IMR-90 (cell line): ENCODE data around the gene MBTPS2. TPM values are rescaled to one million over a fixed set of nuclear protein-coding genes. Genes with fewer than 3 reads are reported as not detected.

Experiments used
- ATAC-seq: fragments of 200-7000 bp; cut with Tn5 transposase; 2 replicates; pipeline ENCODE4 v1.9.1; 2020; ENCODE audit warnings: low read depth, mild to moderate bottlenecking, moderate library complexity
- BruUV-seq: library from RNA; stranded (reverse); fragments of 400-500 nt; replicated peaks from 2 replicates; lab custom pipeline; 2021; lab: Mats Ljungman, UMichigan
- CTCF ChIA-PET: fragments of 300-600 bp; formaldehyde crosslinking; extraction: SDS; loops from one replicate; lab custom pipeline; 2021; ENCODE audit warnings: antibody characterized with exemption; lab: Yijun Ruan, JAX
- POLR2A ChIA-PET: fragments of 300-600 bp; sonication (Branson Sonifier 250); formaldehyde crosslinking; loops from one replicate; lab custom pipeline; 2022; ENCODE audit warnings: antibody characterized with exemption; ENCODE audit not compliant: unreplicated experiment; lab: Charles Lee
- DNase-seq: peaks from one replicate; pipeline ENCODE4 v3.0.0; 2013
- H2AFZ ChIP-seq: replicated peaks from 2 replicates; pipeline ENCODE3; 2013; ENCODE audit warnings: low read length, mild to moderate bottlenecking; ENCODE audit not compliant: poor library complexity
- H2AK5ac ChIP-seq: 2 replicates; pipeline ENCODE4 v1.6.1; 2013; ENCODE audit warnings: low read depth, low read length, inconsistent platforms
- H2AK9ac ChIP-seq: replicated peaks from 2 replicates; pipeline ENCODE3; 2013; ENCODE audit warnings: mild to moderate bottlenecking, low read depth, low read length, moderate library complexity; ENCODE audit not compliant: poor library complexity
- H2BK120ac ChIP-seq: 2 replicates; pipeline ENCODE4 v1.6.1; 2013; ENCODE audit warnings: low read depth, low read length, inconsistent platforms
- H2BK15ac ChIP-seq: 3 replicates; pipeline ENCODE4 v1.6.1; 2013; ENCODE audit warnings: low read depth, low read length, inconsistent platforms
- H2BK20ac ChIP-seq: 2 replicates; pipeline ENCODE4 v1.6.1; 2013; ENCODE audit warnings: low read depth, mild to moderate bottlenecking, inconsistent platforms, low read length, moderate library complexity
- H2BK5ac ChIP-seq: 2 replicates; pipeline ENCODE4 v1.6.1; 2013; ENCODE audit warnings: mild to moderate bottlenecking, low read depth, low read length, inconsistent platforms; ENCODE audit not compliant: poor library complexity, severe bottlenecking
- H3K14ac ChIP-seq: replicated peaks from 2 replicates; pipeline ENCODE4 v1.6.1; 2013; ENCODE audit warnings: low read depth, low read length, inconsistent platforms
- H3K18ac ChIP-seq: 2 replicates; pipeline ENCODE4 v1.6.1; 2013; ENCODE audit warnings: low read depth, low read length, control low read depth
- H3K23ac ChIP-seq: 2 replicates; pipeline ENCODE4 v1.6.1; 2013; ENCODE audit warnings: low read depth, low read length, inconsistent platforms
- H3K27ac ChIP-seq: 2 replicates; pipeline ENCODE4 v1.5.1; 2013; ENCODE audit warnings: mild to moderate bottlenecking, control low read depth, low read length; ENCODE audit not compliant: insufficient read depth
- H3K27me3 ChIP-seq: 2 replicates; pipeline ENCODE4 v1.6.1; 2013; ENCODE audit warnings: low read length; ENCODE audit not compliant: control insufficient read depth, insufficient read depth
- H3K36me3 ChIP-seq: 2 replicates; pipeline ENCODE4 v1.6.1; 2013; ENCODE audit warnings: low read length, mixed read lengths; ENCODE audit not compliant: control insufficient read depth, insufficient read depth
- H3K4ac ChIP-seq: 2 replicates; pipeline ENCODE4 v1.6.1; 2013; ENCODE audit warnings: low read depth, low read length, inconsistent platforms
- H3K4me1 ChIP-seq: 2 replicates; pipeline ENCODE4 v1.6.1; 2013; ENCODE audit warnings: low read length, mixed read lengths; ENCODE audit not compliant: control insufficient read depth, insufficient read depth
- H3K4me2 ChIP-seq: 2 replicates; pipeline ENCODE4 v1.6.1; 2013; ENCODE audit warnings: low read depth, mild to moderate bottlenecking, control low read depth, low read length, moderate library complexity
- H3K4me3 ChIP-seq: 2 replicates; pipeline ENCODE4 v1.5.1; 2013; ENCODE audit warnings: low read depth, mild to moderate bottlenecking, control low read depth, low read length, moderate library complexity; ENCODE audit not compliant: insufficient read depth
- H3K56ac ChIP-seq: 2 replicates; pipeline ENCODE4 v1.6.1; 2013; ENCODE audit warnings: low read length, inconsistent platforms; ENCODE audit not compliant: insufficient read depth; ENCODE audit errors: extremely low read depth
- H3K79me1 ChIP-seq, 2 experiments: 2 replicates each; pipeline ENCODE4 v1.6.1; 2013; ENCODE audit warnings: low read length in 2 of 2, inconsistent platforms in 1 of 2, low read depth in 1 of 2
- H3K9ac ChIP-seq: 2 replicates; pipeline ENCODE4 v1.6.1; 2013; ENCODE audit warnings: low read depth, low read length, control low read depth
- H3K9me1 ChIP-seq: 2 replicates; pipeline ENCODE4 v1.6.1; 2013; ENCODE audit warnings: low read length, inconsistent platforms; ENCODE audit not compliant: insufficient read depth
- H3K9me3 ChIP-seq: 2 replicates; pipeline ENCODE4 v1.6.1; 2013; ENCODE audit warnings: low read length; ENCODE audit not compliant: control insufficient read depth, insufficient read depth
- H4K20me1 ChIP-seq: 2 replicates; pipeline ENCODE4 v1.6.1; 2013; ENCODE audit warnings: low read length, inconsistent platforms; ENCODE audit not compliant: insufficient read depth
- H4K5ac ChIP-seq: 2 replicates; pipeline ENCODE4 v1.6.1; 2013; ENCODE audit warnings: mild to moderate bottlenecking, low read depth, low read length, control low read depth
- H4K8ac ChIP-seq, 2 experiments: 2 replicates each; pipeline ENCODE4 v1.6.1; 2013; ENCODE audit warnings: low read depth in 2 of 2, low read length in 2 of 2, control low read depth in 1 of 2, inconsistent platforms in 1 of 2
- H4K91ac ChIP-seq: 2 replicates; pipeline ENCODE4 v1.6.1; 2013; ENCODE audit warnings: low read depth, low read length, inconsistent platforms; ENCODE audit not compliant: insufficient read depth
- BHLHE40 ChIP-seq: fragments of 150-350 bp; IDR thresholded peaks from 2 replicates; pipeline ENCODE4 v1.6.1; 2016; ENCODE audit warnings: mild to moderate bottlenecking, low read depth, low read length
- CEBPB ChIP-seq: IDR thresholded peaks from 2 replicates; pipeline ENCODE4 v1.6.1; 2012; ENCODE audit warnings: low read depth, low read length, improper control_type of control experiment
- CHD1 ChIP-seq: IDR thresholded peaks from 2 replicates; pipeline ENCODE4 v1.6.1; 2012; ENCODE audit warnings: low read depth, low read length, improper control_type of control experiment
- CTCF ChIP-seq: conservative IDR thresholded peaks from 2 replicates; pipeline ENCODE4 v1.5.1; 2012; ENCODE audit warnings: mild to moderate bottlenecking, low read depth, low read length, improper control_type of control experiment
- FOS ChIP-seq: fragments of 150-350 bp; IDR thresholded peaks from 2 replicates; pipeline ENCODE4 v1.6.1; 2016; ENCODE audit warnings: low read depth, low read length
- MAFK ChIP-seq: IDR thresholded peaks from 2 replicates; pipeline ENCODE4 v1.6.1; 2012; ENCODE audit warnings: low read depth, low read length, improper control_type of control experiment
- MAZ ChIP-seq: IDR thresholded peaks from 2 replicates; pipeline ENCODE4 v1.6.1; 2012; ENCODE audit warnings: low read depth, mild to moderate bottlenecking, low read length, improper control_type of control experiment, moderate library complexity, borderline replicate concordance
- MXI1 ChIP-seq: IDR thresholded peaks from 2 replicates; pipeline ENCODE4 v1.6.1; 2012; ENCODE audit warnings: low read depth, mild to moderate bottlenecking, low read length, moderate library complexity, borderline replicate concordance
- NFE2L2 ChIP-seq: fragments of 150-350 bp; IDR thresholded peaks from 2 replicates; pipeline ENCODE4 v1.6.1; 2016; ENCODE audit warnings: low read depth, mild to moderate bottlenecking, low read length
- POLR2A ChIP-seq: IDR thresholded peaks from 2 replicates; pipeline ENCODE4 v1.6.1; 2012; ENCODE audit warnings: mild to moderate bottlenecking, low read depth, low read length
- RAD21 ChIP-seq: IDR thresholded peaks from 2 replicates; pipeline ENCODE4 v1.6.1; 2012; ENCODE audit warnings: low read length, improper control_type of control experiment
- RCOR1 ChIP-seq: IDR thresholded peaks from 2 replicates; pipeline ENCODE4 v1.6.1; 2012; ENCODE audit warnings: mild to moderate bottlenecking, low read length, improper control_type of control experiment; ENCODE audit not compliant: insufficient replicate concordance
- RFX5 ChIP-seq: IDR thresholded peaks from 2 replicates; pipeline ENCODE4 v1.8.0; 2012; ENCODE audit warnings: low read depth, mild to moderate bottlenecking, low read length, moderate library complexity
- SMC3 ChIP-seq: fragments of 150-350 bp; IDR thresholded peaks from 2 replicates; pipeline ENCODE4 v1.6.1; 2016; ENCODE audit warnings: low read depth, mild to moderate bottlenecking, antibody characterized with exemption, low read length, moderate library complexity
- USF2 ChIP-seq: fragments of 150-350 bp; IDR thresholded peaks from 2 replicates; pipeline ENCODE4 v1.6.1; 2017; ENCODE audit warnings: mild to moderate bottlenecking, antibody characterized with exemption, low read length, low read depth
- WGBS, 2 experiments: methylation state at CpG; one replicate each; pipeline versions ENCODE4 v1.1.5 to v1.1.7; 2013; ENCODE audit warnings: missing lambda C conversion rate in 2 of 2; ENCODE audit not compliant: insufficient read length in 1 of 2; ENCODE audit errors: extremely low coverage in 2 of 2; 5-methylcytosine and 5-hydroxymethylcytosine counted together
- dilution Hi-C: fragments of 300-500 bp; cut with HindIII; formaldehyde crosslinking; loops from one replicate; pipeline ENCODE4 v1.14.3; 2018; ENCODE audit warnings: low sequenced_read_pairs; ENCODE audit not compliant: unreplicated experiment
- in situ Hi-C: fragments of 300-500 bp; cut with MboI; formaldehyde crosslinking; loops from 3 replicates; pipeline ENCODE4 v1.14.3; 2019; ENCODE audit warnings: low sequenced_read_pairs, inconsistent platforms, mixed read lengths
- intact Hi-C: fragments of 100-400 bp; cut with micrococcal nuclease; formaldehyde crosslinking; loops from 2 replicates; pipeline ENCODE4 v1.10.0; 2022
- polyA plus RNA-seq, 3 experiments: library from polyadenylated mRNA; depleted of rRNA; stranded (reverse); fragments of >200 nt; gene quantifications; 2 replicates each; pipeline ENCODE4 v1.2.3, GENCODE V29; 2012; ENCODE audit warnings: low replicate concordance in 1 of 3
- total RNA-seq: library from RNA; depleted of rRNA; stranded (reverse); fragments of >200 nt; gene quantifications from 2 replicates; pipeline ENCODE4 v1.2.3, GENCODE V29; 2012
- TF ChIP-seq, protein P1 (sequence below): fragments of 150-350 bp; IDR thresholded peaks from 2 replicates; pipeline ENCODE4 v1.6.1; 2016; ENCODE audit warnings: low read depth, mild to moderate bottlenecking, low read length, moderate library complexity, borderline replicate concordance

MBTPS2 gene
- total and polyA plus RNA-seq, 2 of the 4 experiments (the other 2 are of a cell fraction), result 4.7 to 12.4 TPM

GRCh38 chrX:21881881-21882574 lies 42.6 kb downstream of the MBTPS2 start:
- no TSS peak for BruUV-seq
- no peaks in the 10 kb centered on the region for H3K27me3 ChIP-seq
- H2BK15ac ChIP-seq, result no peak overlapping the region
- in situ Hi-C loops (no loop called here), intact Hi-C loops (no loop called here), dilution Hi-C loops (no loop called here)
- H4K5ac ChIP-seq, result no peak overlapping the region
- no peak overlapping the region for H2AFZ ChIP-seq
- TF ChIP-seq MXI1, result no peak
- no peak for TF ChIP-seq CEBPB
- TF ChIP-seq MAFK, result no peak
- no peak for TF ChIP-seq USF2
- no peak for TF ChIP-seq CHD1
- no peak for TF ChIP-seq NFE2L2
- TF ChIP-seq BHLHE40, result no peak
- TF ChIP-seq RCOR1, result no peak
- TF ChIP-seq CTCF, result no peak
- no peak for TF ChIP-seq POLR2A
- TF ChIP-seq, protein P1, sequence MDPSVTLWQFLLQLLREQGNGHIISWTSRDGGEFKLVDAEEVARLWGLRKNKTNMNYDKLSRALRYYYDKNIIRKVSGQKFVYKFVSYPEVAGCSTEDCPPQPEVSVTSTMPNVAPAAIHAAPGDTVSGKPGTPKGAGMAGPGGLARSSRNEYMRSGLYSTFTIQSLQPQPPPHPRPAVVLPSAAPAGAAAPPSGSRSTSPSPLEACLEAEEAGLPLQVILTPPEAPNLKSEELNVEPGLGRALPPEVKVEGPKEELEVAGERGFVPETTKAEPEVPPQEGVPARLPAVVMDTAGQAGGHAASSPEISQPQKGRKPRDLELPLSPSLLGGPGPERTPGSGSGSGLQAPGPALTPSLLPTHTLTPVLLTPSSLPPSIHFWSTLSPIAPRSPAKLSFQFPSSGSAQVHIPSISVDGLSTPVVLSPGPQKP, result no peak
- no peak for TF ChIP-seq RAD21
- no peak for TF ChIP-seq SMC3
- no peak for TF ChIP-seq MAZ
- no peak for TF ChIP-seq RFX5
- no peak for TF ChIP-seq FOS
- H3K4me2 ChIP-seq, result no peak overlapping the region
- H3K9me1 ChIP-seq, result no peaks in the 10 kb centered on the region
- H3K9ac ChIP-seq, result no peak overlapping the region
- no peaks in the 10 kb centered on the region for H3K9me3 ChIP-seq
- no peak overlapping the region for H3K4ac ChIP-seq
- H4K91ac ChIP-seq, result no peak overlapping the region
- peaks cover 3% of the 10 kb centered on the region; the same call in 1 of the 2 replicates for H3K4me1 ChIP-seq
- POLR2A ChIA-PET, result no interaction called here
- no peak overlapping the region for H3K27ac ChIP-seq
- H4K8ac ChIP-seq, result no peak overlapping the region
- no peak overlapping the region for H3K23ac ChIP-seq
- no CpG with 5 or more reads among the region's 3 CpGs for WGBS, 2 experiments
- no peak overlapping the region for H2AK9ac ChIP-seq
- no peak overlapping the region for H2BK20ac ChIP-seq
- H3K14ac ChIP-seq, result no peak overlapping the region
- DNase-seq (no peak), ATAC-seq (no peak)
- CTCF ChIA-PET, result no interaction called here
- H3K4me3 ChIP-seq, result no peak overlapping the region
- H2AK5ac ChIP-seq, result no peak overlapping the region
- no peak overlapping the region for H2BK120ac ChIP-seq
- H3K56ac ChIP-seq, result no peak overlapping the region
- no peaks in the 10 kb centered on the region for H3K36me3 ChIP-seq
- no peaks in the 10 kb centered on the region for H3K79me1 ChIP-seq
- H3K18ac ChIP-seq, result no peak overlapping the region
- H2BK5ac ChIP-seq, result no peak overlapping the region
- no peaks in the 10 kb centered on the region for H4K20me1 ChIP-seq
